GM23248 (cell line): ENCODE results near the gene MTUS2.

Source experiments
- EZH2 ChIP-seq: fragments of 200-600 bp; sonication (generic); IDR thresholded peaks from 2 replicates; pipeline ENCODE4 v1.6.1; 2018; ENCODE audit warnings: antibody characterized with exemption, mild to moderate bottlenecking; ENCODE audit not compliant: insufficient read depth, poor library complexity, severe bottlenecking
- EZH2phosphoT487 ChIP-seq: fragments of 200-600 bp; sonication (generic); IDR thresholded peaks from 2 replicates; pipeline ENCODE4 v1.6.1; 2018; ENCODE audit warnings: antibody characterized with exemption, moderate library complexity, mild to moderate bottlenecking, low read depth; ENCODE audit not compliant: insufficient read depth

- TF ChIP-seq EZH2phosphoT487 (no peak), EZH2 (no peak)
Measured at GRCh38 chr13:29182216-29182615, 362.1 kb downstream of the MTUS2 start.
